ENCODE results near the gene SGK2. TPM values are rescaled to one million over a fixed set of nuclear protein-coding genes. Genes with fewer than 3 reads are reported as not detected.

The SGK2 gene
- total and polyA plus RNA-seq, 2 of the 13 experiments (the other 11 are each of a cell fraction or from before 2014, with no cell fraction given): 6.2 to 29.4 TPM

DNA sequence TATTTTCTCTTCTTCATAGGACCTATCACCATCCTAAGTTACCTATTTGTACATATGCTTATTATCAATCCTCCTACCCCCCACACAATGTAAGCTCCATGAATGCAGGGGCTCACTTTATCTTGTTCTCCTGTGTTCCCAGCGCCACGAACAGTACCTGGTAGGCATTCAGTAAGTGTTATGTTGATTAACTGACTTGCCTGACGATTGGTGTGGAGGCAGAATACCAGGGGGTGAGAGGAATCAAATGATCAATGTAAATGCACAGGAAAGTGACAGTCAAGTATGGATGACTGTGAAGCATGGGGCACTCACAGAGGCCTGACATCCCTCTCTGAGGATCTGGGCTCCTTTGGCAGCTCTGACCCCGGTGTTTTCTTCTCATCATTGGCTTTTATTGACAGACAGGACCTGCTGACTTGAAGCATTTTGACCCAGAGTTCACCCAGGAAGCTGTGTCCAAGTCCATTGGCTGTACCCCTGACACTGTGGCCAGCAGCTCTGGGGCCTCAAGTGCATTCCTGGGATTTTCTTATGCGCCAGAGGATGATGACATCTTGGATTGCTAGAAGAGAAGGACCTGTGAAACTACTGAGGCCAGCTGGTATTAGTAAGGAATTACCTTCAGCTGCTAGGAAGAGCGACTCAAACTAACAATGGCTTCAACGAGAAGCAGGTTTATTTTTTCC is 25.8 kb downstream of the SGK2 start (continued):
- TF ChIP-seq, protein P1, sequence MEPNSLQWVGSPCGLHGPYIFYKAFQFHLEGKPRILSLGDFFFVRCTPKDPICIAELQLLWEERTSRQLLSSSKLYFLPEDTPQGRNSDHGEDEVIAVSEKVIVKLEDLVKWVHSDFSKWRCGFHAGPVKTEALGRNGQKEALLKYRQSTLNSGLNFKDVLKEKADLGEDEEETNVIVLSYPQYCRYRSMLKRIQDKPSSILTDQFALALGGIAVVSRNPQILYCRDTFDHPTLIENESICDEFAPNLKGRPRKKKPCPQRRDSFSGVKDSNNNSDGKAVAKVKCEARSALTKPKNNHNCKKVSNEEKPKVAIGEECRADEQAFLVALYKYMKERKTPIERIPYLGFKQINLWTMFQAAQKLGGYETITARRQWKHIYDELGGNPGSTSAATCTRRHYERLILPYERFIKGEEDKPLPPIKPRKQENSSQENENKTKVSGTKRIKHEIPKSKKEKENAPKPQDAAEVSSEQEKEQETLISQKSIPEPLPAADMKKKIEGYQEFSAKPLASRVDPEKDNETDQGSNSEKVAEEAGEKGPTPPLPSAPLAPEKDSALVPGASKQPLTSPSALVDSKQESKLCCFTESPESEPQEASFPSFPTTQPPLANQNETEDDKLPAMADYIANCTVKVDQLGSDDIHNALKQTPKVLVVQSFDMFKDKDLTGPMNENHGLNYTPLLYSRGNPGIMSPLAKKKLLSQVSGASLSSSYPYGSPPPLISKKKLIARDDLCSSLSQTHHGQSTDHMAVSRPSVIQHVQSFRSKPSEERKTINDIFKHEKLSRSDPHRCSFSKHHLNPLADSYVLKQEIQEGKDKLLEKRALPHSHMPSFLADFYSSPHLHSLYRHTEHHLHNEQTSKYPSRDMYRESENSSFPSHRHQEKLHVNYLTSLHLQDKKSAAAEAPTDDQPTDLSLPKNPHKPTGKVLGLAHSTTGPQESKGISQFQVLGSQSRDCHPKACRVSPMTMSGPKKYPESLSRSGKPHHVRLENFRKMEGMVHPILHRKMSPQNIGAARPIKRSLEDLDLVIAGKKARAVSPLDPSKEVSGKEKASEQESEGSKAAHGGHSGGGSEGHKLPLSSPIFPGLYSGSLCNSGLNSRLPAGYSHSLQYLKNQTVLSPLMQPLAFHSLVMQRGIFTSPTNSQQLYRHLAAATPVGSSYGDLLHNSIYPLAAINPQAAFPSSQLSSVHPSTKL (CRISPR knock-in tag; IDR thresholded peaks at IDR 0.05): peak; percentile 55
- TF ChIP-seq, protein P2, sequence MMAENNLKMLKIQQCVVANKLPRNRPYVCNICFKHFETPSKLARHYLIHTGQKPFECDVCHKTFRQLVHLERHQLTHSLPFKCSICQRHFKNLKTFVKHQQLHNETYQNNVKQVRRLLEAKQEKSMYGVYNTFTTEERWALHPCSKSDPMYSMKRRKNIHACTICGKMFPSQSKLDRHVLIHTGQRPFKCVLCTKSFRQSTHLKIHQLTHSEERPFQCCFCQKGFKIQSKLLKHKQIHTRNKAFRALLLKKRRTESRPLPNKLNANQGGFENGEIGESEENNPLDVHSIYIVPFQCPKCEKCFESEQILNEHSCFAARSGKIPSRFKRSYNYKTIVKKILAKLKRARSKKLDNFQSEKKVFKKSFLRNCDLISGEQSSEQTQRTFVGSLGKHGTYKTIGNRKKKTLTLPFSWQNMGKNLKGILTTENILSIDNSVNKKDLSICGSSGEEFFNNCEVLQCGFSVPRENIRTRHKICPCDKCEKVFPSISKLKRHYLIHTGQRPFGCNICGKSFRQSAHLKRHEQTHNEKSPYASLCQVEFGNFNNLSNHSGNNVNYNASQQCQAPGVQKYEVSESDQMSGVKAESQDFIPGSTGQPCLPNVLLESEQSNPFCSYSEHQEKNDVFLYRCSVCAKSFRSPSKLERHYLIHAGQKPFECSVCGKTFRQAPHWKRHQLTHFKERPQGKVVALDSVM (CRISPR knock-in tag; IDR thresholded peaks at IDR 0.05): no peak
- TF ChIP-seq, protein P3, sequence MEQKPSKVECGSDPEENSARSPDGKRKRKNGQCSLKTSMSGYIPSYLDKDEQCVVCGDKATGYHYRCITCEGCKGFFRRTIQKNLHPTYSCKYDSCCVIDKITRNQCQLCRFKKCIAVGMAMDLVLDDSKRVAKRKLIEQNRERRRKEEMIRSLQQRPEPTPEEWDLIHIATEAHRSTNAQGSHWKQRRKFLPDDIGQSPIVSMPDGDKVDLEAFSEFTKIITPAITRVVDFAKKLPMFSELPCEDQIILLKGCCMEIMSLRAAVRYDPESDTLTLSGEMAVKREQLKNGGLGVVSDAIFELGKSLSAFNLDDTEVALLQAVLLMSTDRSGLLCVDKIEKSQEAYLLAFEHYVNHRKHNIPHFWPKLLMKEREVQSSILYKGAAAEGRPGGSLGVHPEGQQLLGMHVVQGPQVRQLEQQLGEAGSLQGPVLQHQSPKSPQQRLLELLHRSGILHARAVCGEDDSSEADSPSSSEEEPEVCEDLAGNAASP (CRISPR knock-in tag; IDR thresholded peaks at IDR 0.05; ENCODE audit: borderline replicate concordance): no peak
- TF ChIP-seq ZNF33B (CRISPR knock-in tag; IDR thresholded peaks at IDR 0.05): no peak
- TF ChIP-seq HNF4G (IDR thresholded peaks at IDR 0.05; ENCODE audit: borderline replicate concordance, low read depth, low read length): 0 out of 2 replicates have a peak, but pooled peaks have one; percentile 15
- TF ChIP-seq HNF4G (CRISPR knock-in tag; IDR thresholded peaks at IDR 0.05; ENCODE audit: borderline replicate concordance, low read depth): no peak
- TF ChIP-seq RFX1 (IDR thresholded peaks at IDR 0.05): no peak
- peak; percentile 22; the same call in 1 of the 2 replicates for TF ChIP-seq ZNF331 (CRISPR knock-in tag; IDR thresholded peaks at IDR 0.05)
- TF ChIP-seq ZNF205 (CRISPR knock-in tag; IDR thresholded peaks at IDR 0.05): 0 out of 2 replicates have a peak, but pooled peaks have one; percentile 25

Data from HepG2 (cell line).